ENCODE measurements around the gene RGS3. TPM values are rescaled to one million over a fixed set of nuclear protein-coding genes. Genes with fewer than 3 reads are reported as not detected.
A peak's percentile ranks its signal among the peaks of the same experiment; 100 is the strongest.

The RGS3 gene
- total and polyA plus RNA-seq, 2 experiments from 2014 or later = 44.5 to 48.6 TPM

GRCh38 chr9:113516840-113517577, 53.5 kb downstream of the RGS3 start:
- H3K27ac ChIP-seq = no peak overlapping the region
- H3K79me2 ChIP-seq (ENCODE audit: insufficient read depth) = no peaks in the 10 kb centered on the region
- in situ Hi-C loops (cut with MboI) = no loop called here
- no peaks in the 10 kb centered on the region for H3K36me3 ChIP-seq (ENCODE audit: low read depth)
- 81 to 86% methylated on average over 7 to 8 of the region's 8 CpGs for WGBS, 2 experiments (ENCODE audit: low coverage in 1 of 2, low lambda C conversion rate in 2 of 2, missing lambda C conversion rate in 2 of 2)
- no peak overlapping the region for H3K4me2 ChIP-seq (ENCODE audit: unreplicated experiment)
- DNase-seq = no peak
- H3K9ac ChIP-seq = no peak overlapping the region
- H4K20me1 ChIP-seq (ENCODE audit: insufficient read depth) = no peaks in the 10 kb centered on the region
- H3K9me2 ChIP-seq (ENCODE audit: insufficient read depth) = no peaks in the 10 kb centered on the region
- no peaks in the 10 kb centered on the region for H3K9me3 ChIP-seq (ENCODE audit: low read depth)
- H3K4me1 ChIP-seq (ENCODE audit: insufficient read depth) = peaks cover 12% of the 10 kb centered on the region
- no peak for TF ChIP-seq EZH2 (IDR thresholded peaks at IDR 0.05; ENCODE audit: insufficient read depth, poor library complexity, severe bottlenecking)
- no peak overlapping the region for H2AFZ ChIP-seq
- no peaks in the 10 kb centered on the region for H3K27me3 ChIP-seq (replicated peaks; ENCODE audit: insufficient read depth)
- no peaks in the 10 kb centered on the region for H3F3A ChIP-seq (ENCODE audit: insufficient read depth)
- H3K4me3 ChIP-seq = no peak overlapping the region

- in situ Hi-C loops (cut with MboI) = no loop called here
- Histone ChIP-seq H3K9ac (no peak overlapping the region), H3K4me1 (ENCODE audit: insufficient read depth) (peaks cover 18% of the 10 kb centered on the region), H3K4me2 (ENCODE audit: unreplicated experiment) (no peak overlapping the region), H3K36me3 (ENCODE audit: low read depth) (no peaks in the 10 kb centered on the region), H3F3A (ENCODE audit: insufficient read depth) (no peaks in the 10 kb centered on the region), H3K9me3 (ENCODE audit: low read depth) (no peaks in the 10 kb centered on the region), H3K27me3 (replicated peaks; ENCODE audit: insufficient read depth) (no peaks in the 10 kb centered on the region), H2AFZ (no peak overlapping the region), H4K20me1 (ENCODE audit: insufficient read depth) (no peaks in the 10 kb centered on the region), H3K79me2 (ENCODE audit: insufficient read depth) (no peaks in the 10 kb centered on the region), H3K27ac (no peak overlapping the region), H3K4me3 (no peak overlapping the region), H3K9me2 (ENCODE audit: insufficient read depth) (no peaks in the 10 kb centered on the region)
- peak; percentile 58 for DNase-seq
- TF ChIP-seq EZH2phosphoT487 (IDR thresholded peaks at IDR 0.05; ENCODE audit: insufficient read depth, low read depth) (no peak), EZH2 (IDR thresholded peaks at IDR 0.05; ENCODE audit: insufficient read depth, poor library complexity, severe bottlenecking) (no peak)
- 21 to 27% methylated on average over 3 of the region's 3 CpGs for WGBS, 2 experiments (ENCODE audit: low coverage in 1 of 2, low lambda C conversion rate in 2 of 2, missing lambda C conversion rate in 2 of 2)
Measured at GRCh38 chr9:113519426-113520108, 56.0 kb downstream of the RGS3 start.

- Histone ChIP-seq H4K20me1 (ENCODE audit: insufficient read depth) (no peaks in the 10 kb centered on the region), H3F3A (ENCODE audit: insufficient read depth) (no peaks in the 10 kb centered on the region), H3K36me3 (ENCODE audit: low read depth) (no peaks in the 10 kb centered on the region), H3K4me3 (no peak overlapping the region), H3K4me1 (ENCODE audit: insufficient read depth) (peaks cover 18% of the 10 kb centered on the region), H3K9me2 (ENCODE audit: insufficient read depth) (no peaks in the 10 kb centered on the region), H2AFZ (no peak overlapping the region), H3K27me3 (replicated peaks; ENCODE audit: insufficient read depth) (no peaks in the 10 kb centered on the region), H3K9ac (no peak overlapping the region), H3K27ac (no peak overlapping the region), H3K79me2 (ENCODE audit: insufficient read depth) (no peaks in the 10 kb centered on the region), H3K9me3 (ENCODE audit: low read depth) (no peaks in the 10 kb centered on the region), H3K4me2 (ENCODE audit: unreplicated experiment) (no peak overlapping the region)
- no peak for TF ChIP-seq EZH2 (IDR thresholded peaks at IDR 0.05; ENCODE audit: insufficient read depth, poor library complexity, severe bottlenecking)
- TF ChIP-seq EZH2phosphoT487 (IDR thresholded peaks at IDR 0.05; ENCODE audit: insufficient read depth, low read depth) = no peak
- DNase-seq = peak; percentile 27
- in situ Hi-C loops (cut with MboI) = no loop called here
- 81 to 93% methylated on average over 6 of the region's 6 CpGs for whole genome bisulfite sequencing, 2 experiments (ENCODE audit: low coverage in 1 of 2, low lambda C conversion rate in 2 of 2, missing lambda C conversion rate in 2 of 2)
Measured at GRCh38 chr9:113520109-113520642, 56.6 kb downstream of the RGS3 start.

GRCh38 chr9:113521693-113522255, 58.2 kb downstream of the RGS3 start:
- no peak overlapping the region for H3K27ac ChIP-seq
- no peaks in the 10 kb centered on the region for H3K27me3 ChIP-seq (replicated peaks; ENCODE audit: insufficient read depth)
- no peaks in the 10 kb centered on the region for H3K9me2 ChIP-seq (ENCODE audit: insufficient read depth)
- no peak for DNase-seq
- no peak overlapping the region for H2AFZ ChIP-seq
- TF ChIP-seq EZH2phosphoT487 (IDR thresholded peaks at IDR 0.05; ENCODE audit: insufficient read depth, low read depth) = no peak
- no peak for TF ChIP-seq EZH2 (IDR thresholded peaks at IDR 0.05; ENCODE audit: insufficient read depth, poor library complexity, severe bottlenecking)
- 96 to 100% methylated on average over 2 of the region's 2 CpGs for WGBS, 2 experiments (ENCODE audit: low coverage in 1 of 2, low lambda C conversion rate in 2 of 2, missing lambda C conversion rate in 2 of 2)
- H3K9me3 ChIP-seq (ENCODE audit: low read depth) = no peaks in the 10 kb centered on the region
- no peaks in the 10 kb centered on the region for H3K36me3 ChIP-seq (ENCODE audit: low read depth)
- peaks cover 18% of the 10 kb centered on the region for H3K4me1 ChIP-seq (ENCODE audit: insufficient read depth)
- H3K9ac ChIP-seq = no peak overlapping the region
- no peaks in the 10 kb centered on the region for H3K79me2 ChIP-seq (ENCODE audit: insufficient read depth)
- H3K4me3 ChIP-seq = no peak overlapping the region
- no peak overlapping the region for H3K4me2 ChIP-seq (ENCODE audit: unreplicated experiment)
- in situ Hi-C loops (cut with MboI) = no loop called here
- no peaks in the 10 kb centered on the region for H4K20me1 ChIP-seq (ENCODE audit: insufficient read depth)
- H3F3A ChIP-seq (ENCODE audit: insufficient read depth) = no peaks in the 10 kb centered on the region

Data from GM23248 (cell line).